Measurements from ENCODE around the gene PRRT2. TPM values are rescaled to one million over a fixed set of nuclear protein-coding genes. Genes with fewer than 3 reads are reported as not detected.
"Not testable (repeated sequence)": the region's sequence is repeated elsewhere in the genome, so short reads cannot be mapped to it uniquely, and the experiment has no call there.

PRRT2 gene
- polyA plus RNA-seq (2012; ENCODE audit: low read depth, missing spikeins), result 0.36 TPM

DNA sequence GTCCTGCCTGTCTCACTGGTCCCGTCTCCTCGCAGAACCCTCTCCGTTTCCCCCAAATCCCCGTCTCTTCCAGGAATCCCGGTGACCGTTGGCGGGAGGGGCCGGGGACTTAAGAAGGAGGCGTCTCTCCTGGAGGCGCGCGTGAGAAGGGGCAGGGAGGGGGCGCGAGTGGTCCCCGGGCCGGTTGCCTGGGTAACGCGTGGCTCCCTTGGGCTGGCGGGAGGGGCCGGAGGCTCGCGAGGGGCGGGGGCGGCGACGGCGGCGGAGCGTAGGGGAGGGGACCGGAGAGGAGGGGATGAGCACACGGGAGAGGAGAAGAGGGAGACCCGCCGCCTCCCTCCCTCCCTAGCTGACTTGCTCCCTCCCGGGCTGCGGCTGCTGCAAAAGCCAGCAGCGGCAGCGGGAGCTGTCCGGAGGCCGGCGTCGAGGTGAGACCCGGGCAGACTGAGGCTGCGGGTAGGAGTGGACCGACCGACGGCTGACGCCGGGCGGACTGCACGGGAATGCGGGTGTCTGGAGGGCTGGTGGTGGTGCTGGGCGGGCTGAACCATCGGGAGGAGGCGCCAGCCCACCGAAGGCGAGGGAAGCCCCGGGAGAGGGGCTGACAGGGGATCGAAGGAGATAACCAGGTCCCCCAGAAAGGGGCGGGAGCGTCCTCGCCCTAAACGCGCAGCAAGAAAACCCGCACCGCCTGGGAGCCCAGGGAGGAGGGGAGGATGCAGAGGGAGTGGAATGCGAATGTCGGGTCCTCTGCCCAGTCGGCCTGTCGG lies at the start of gene PRRT2:
PRRT2 (plus strand) TSS at position 298 of the 770 bp plus-strand sequence. CDS start 862 bp downstream, outside the sequence.
- TF ChIP-seq POU2F2 (IDR thresholded peaks at IDR 0.05; ENCODE audit: low read depth, low read length) (no peak), PAX5 (IDR thresholded peaks at IDR 0.05; ENCODE audit: insufficient read depth, low read length, severe bottlenecking) (no peak), POLR2AphosphoS5 (IDR thresholded peaks at IDR 0.05; ENCODE audit: low read depth, low read length) (no peak), POLR2A (IDR thresholded peaks at IDR 0.05; ENCODE audit: low read depth, low read length) (no peak), SPI1 (IDR thresholded peaks at IDR 0.05; ENCODE audit: low read depth, low read length) (no peak), TAF1 (IDR thresholded peaks at IDR 0.05; ENCODE audit: low read depth, low read length) (no peak)
- FAIRE-seq (peak; percentile 59), DNase-seq (ENCODE audit: insufficient read length, low spot score) (no peak)

DNA sequence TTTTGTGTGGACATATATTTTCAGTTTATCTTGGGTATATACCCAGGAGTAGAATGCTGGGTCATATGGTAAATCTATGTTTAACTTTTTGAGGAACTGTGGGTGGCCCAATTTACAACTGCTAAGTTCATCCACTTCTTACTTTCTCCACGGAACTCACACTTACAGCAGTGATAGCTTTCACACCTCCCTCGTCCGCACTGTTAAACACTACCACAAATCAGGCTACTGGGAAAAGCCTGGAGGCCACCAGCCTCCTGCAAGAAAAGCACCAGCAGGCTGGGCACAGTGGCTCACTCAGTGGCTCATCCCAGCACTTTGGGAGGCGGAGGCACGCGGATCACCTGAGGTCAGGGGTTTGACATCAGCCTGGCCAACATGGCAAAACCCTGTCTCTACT lies 48.7 kb upstream of the PRRT2 start:
- TF ChIP-seq POU2F2 (IDR thresholded peaks at IDR 0.05; ENCODE audit: low read depth, low read length), result no peak
- no peak for TF ChIP-seq PAX5 (IDR thresholded peaks at IDR 0.05; ENCODE audit: insufficient read depth, low read length, severe bottlenecking)
- no peak for TF ChIP-seq TAF1 (IDR thresholded peaks at IDR 0.05; ENCODE audit: low read depth, low read length)
- TF ChIP-seq POLR2AphosphoS5 (IDR thresholded peaks at IDR 0.05; ENCODE audit: low read depth, low read length), result no peak
- TF ChIP-seq POLR2A (IDR thresholded peaks at IDR 0.05; ENCODE audit: low read depth, low read length), result no peak
- TF ChIP-seq SPI1 (IDR thresholded peaks at IDR 0.05; ENCODE audit: low read depth, low read length), result no peak
- FAIRE-seq, result no peak
- DNase-seq (ENCODE audit: insufficient read length, low spot score), result no peak

DNA sequence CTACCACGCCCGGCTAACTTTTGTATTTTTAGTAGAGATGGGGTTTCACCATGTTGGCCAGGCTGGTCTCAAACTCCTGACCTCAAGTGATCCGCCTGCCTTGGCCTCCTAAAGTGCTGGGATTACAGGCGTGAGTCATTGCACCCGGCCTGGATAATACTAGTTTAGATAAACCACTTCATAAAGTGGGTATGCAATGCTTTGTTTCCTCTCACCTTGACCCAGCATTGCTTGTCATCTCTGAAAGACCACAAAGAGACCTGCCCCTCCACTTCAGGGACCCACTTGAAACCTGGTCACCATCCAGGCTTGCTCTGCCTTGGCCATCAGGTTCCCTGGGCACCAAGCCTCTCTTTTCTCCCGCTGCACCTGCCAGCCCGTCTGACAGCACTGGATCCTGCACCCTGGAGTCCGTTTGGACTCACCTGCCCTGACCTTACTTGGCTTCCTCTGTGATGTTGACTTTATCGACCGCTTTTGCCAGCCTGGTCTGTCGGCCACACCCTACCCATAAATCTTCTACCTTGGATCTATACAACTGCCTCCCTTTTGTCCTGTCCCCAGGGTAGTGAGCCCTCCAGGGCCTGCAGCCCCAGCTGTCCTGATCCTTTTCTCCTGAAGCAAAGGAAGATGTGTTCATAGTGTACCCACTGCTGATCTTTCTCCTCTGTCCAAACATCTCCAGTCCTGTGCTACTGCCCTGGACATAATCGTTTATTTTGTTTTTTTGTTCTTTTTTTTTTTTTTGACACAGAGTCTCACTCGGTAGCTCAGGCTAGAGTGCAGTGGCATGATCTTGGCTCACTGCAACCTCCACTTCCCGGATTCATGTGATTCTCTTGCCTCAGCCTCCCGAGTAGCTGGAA lies 46.6 kb upstream of the PRRT2 start:
- FAIRE-seq (no peak), DNase-seq (ENCODE audit: insufficient read length, low spot score) (no peak)
- TF ChIP-seq SPI1 (IDR thresholded peaks at IDR 0.05; ENCODE audit: low read depth, low read length) (no peak), PAX5 (IDR thresholded peaks at IDR 0.05; ENCODE audit: insufficient read depth, low read length, severe bottlenecking) (no peak), TAF1 (IDR thresholded peaks at IDR 0.05; ENCODE audit: low read depth, low read length) (no peak), POLR2AphosphoS5 (IDR thresholded peaks at IDR 0.05; ENCODE audit: low read depth, low read length) (no peak), POLR2A (IDR thresholded peaks at IDR 0.05; ENCODE audit: low read depth, low read length) (no peak), POU2F2 (IDR thresholded peaks at IDR 0.05; ENCODE audit: low read depth, low read length) (no peak)

DNA sequence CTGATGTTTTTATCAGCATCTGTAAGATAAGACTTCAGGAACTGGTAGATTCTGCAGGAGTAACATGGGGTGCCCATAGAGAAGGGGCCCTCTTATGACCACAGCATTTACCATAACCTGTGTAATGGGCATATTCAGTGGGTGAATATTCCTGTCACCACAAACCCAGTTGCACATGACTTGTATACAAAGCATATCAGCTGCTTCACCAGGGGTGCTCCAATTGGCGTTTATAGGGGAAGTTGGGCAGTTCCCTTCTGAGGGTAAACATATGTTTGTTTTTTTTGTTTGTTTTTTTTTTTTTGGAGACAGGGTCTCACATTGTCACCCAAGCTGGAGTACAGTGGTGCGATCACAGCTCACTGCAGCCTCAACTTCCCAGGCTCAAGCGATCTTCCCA lies 45.4 kb upstream of the PRRT2 start:
- no peak for DNase-seq (ENCODE audit: insufficient read length, low spot score)
- FAIRE-seq, result no peak
- TF ChIP-seq SPI1 (IDR thresholded peaks at IDR 0.05; ENCODE audit: low read depth, low read length), result no peak
- no peak for TF ChIP-seq POLR2A (IDR thresholded peaks at IDR 0.05; ENCODE audit: low read depth, low read length)
- no peak for TF ChIP-seq POU2F2 (IDR thresholded peaks at IDR 0.05; ENCODE audit: low read depth, low read length)
- TF ChIP-seq TAF1 (IDR thresholded peaks at IDR 0.05; ENCODE audit: low read depth, low read length), result no peak

DNA sequence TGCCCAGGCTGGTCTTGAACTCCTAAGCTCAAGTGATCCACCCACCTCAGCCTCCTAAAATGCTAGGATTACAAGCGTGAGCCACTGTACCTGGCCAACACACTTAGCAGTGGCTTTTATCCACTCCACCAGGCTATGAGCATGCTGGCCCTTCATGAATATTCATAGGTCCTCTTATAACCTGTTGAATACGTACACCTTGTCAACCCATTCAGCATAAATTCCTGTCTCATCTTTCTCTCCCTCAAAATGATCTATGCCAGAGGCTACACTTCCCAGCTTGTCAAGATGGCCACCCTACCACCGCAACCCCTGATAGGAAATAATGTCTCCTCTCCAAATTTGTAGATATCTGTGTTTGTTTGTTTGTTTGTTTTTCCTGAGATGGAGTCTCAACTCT lies 44.9 kb upstream of the PRRT2 start:
- TF ChIP-seq PAX5 (IDR thresholded peaks at IDR 0.05; ENCODE audit: insufficient read depth, low read length, severe bottlenecking) (no peak), POLR2A (IDR thresholded peaks at IDR 0.05; ENCODE audit: low read depth, low read length) (no peak), POLR2AphosphoS5 (IDR thresholded peaks at IDR 0.05; ENCODE audit: low read depth, low read length) (no peak), POU2F2 (IDR thresholded peaks at IDR 0.05; ENCODE audit: low read depth, low read length) (no peak), TAF1 (IDR thresholded peaks at IDR 0.05; ENCODE audit: low read depth, low read length) (no peak), SPI1 (IDR thresholded peaks at IDR 0.05; ENCODE audit: low read depth, low read length) (no peak)

DNA sequence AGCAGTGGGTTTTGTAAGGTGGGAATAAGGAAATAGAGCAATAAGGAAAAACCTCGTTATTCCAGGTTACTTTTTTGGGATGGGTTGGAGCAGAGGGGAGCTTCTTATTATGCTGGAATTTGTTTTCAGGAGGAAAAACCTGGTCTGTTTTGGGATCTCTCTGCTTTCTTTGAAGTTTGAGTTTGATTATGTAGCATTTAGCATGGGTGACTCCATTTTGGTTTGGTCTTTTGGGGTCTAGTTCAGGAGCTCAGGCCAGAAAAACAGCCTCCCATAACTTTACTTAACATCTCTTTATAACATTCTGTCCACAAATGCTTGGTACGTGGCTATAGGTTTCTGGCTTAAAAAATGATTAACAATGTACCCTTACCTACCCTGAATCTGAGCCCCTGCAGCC lies 42.5 kb upstream of the PRRT2 start:
- no peak for FAIRE-seq
- DNase-seq (ENCODE audit: insufficient read length, low spot score), result no peak

More for the DNA sequence above, 44.9 kb upstream of the PRRT2 start:
- FAIRE-seq, result no peak
- DNase-seq (ENCODE audit: insufficient read length, low spot score), result no peak

DNA sequence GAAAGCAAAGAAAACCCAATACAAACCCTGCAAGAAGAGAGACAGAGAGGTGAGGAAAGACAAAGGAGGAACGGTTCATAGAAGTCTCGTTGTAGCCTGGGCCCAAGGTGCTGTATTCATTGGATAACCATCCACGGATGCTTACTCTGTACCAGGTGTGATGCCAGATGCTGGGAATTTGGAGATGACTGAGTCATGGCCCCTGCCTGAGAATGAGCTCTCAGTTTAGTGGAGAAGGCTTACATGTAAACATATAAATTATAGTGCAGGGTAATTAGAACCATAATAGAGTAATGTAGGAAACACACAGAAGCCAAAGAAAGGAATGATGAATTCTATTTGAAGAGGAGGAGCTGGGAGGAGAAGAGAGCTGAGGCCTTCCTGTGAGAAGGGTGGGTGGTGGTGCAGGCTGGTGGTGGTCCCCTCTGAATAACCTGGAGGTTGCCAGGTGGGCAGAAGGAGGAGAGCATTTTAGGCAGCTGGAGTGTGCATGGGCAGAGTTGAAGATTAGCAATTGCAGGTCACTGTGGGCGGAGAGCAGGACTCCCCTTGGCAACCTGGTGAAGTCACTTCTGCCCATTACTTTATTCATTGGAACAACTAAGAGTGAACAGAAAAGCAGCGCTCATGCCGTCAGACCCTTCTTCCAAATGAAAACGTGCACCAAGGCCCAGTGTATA lies 41.6 kb upstream of the PRRT2 start:
- TF ChIP-seq PAX5 (IDR thresholded peaks at IDR 0.05; ENCODE audit: insufficient read depth, low read length, severe bottlenecking) (no peak), SPI1 (IDR thresholded peaks at IDR 0.05; ENCODE audit: low read depth, low read length) (no peak), TAF1 (IDR thresholded peaks at IDR 0.05; ENCODE audit: low read depth, low read length) (no peak), POLR2AphosphoS5 (IDR thresholded peaks at IDR 0.05; ENCODE audit: low read depth, low read length) (no peak), POLR2A (IDR thresholded peaks at IDR 0.05; ENCODE audit: low read depth, low read length) (no peak), POU2F2 (IDR thresholded peaks at IDR 0.05; ENCODE audit: low read depth, low read length) (no peak)
- FAIRE-seq, result no peak
- DNase-seq (ENCODE audit: insufficient read length, low spot score), result no peak

More for the DNA sequence above, 42.5 kb upstream of the PRRT2 start:
- TF ChIP-seq TAF1 (IDR thresholded peaks at IDR 0.05; ENCODE audit: low read depth, low read length) (no peak), POLR2AphosphoS5 (IDR thresholded peaks at IDR 0.05; ENCODE audit: low read depth, low read length) (no peak), POU2F2 (IDR thresholded peaks at IDR 0.05; ENCODE audit: low read depth, low read length) (no peak), POLR2A (IDR thresholded peaks at IDR 0.05; ENCODE audit: low read depth, low read length) (no peak), SPI1 (IDR thresholded peaks at IDR 0.05; ENCODE audit: low read depth, low read length) (no peak), PAX5 (IDR thresholded peaks at IDR 0.05; ENCODE audit: insufficient read depth, low read length, severe bottlenecking) (no peak)

DNA sequence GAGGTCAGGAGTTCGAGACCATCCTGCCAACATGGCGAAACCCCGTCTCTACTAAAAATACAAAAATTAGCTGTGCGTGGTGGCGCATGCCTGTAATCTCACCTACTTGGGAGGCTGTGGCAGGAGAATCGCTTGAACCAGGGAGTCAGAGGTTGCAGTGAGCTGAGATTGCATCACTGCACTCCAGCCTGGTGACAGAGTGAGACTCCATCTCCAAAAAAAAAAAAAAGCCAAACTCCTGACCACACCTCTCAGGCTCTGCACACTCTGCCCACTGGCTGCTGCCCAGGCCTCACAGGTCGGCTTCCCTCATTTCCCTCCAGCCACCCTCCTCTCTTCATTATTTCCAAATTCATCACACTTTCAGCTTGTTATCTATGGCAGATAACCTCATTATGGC lies 39.7 kb upstream of the PRRT2 start:
- DNase-seq (ENCODE audit: insufficient read length, low spot score); FAIRE-seq: not testable (repeated sequence)

DNA sequence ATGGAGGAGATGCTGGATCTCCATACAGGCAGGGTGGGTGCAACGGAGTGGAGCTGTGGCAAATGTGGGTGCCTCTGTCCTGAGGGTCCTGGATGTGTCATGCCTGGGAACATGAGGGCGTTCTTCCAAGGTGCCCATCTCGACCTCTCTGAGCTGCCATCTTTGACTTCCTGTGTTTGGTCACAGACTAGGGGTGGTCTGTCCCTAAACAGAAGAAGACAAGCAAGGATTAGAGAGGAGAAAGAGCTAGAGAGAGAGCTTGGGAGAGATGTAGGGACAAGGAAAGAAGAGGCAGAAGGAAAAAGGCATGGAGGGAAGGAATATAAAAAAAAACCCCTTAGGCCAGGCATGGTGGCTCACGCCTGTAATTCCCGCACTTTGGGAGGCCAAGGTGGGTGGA lies 37.3 kb upstream of the PRRT2 start:
- no peak for TF ChIP-seq POLR2AphosphoS5 (IDR thresholded peaks at IDR 0.05; ENCODE audit: low read depth, low read length)
- FAIRE-seq, result no peak
- no peak for DNase-seq (ENCODE audit: insufficient read length, low spot score)
